AG04450 (cell line): Measurements from ENCODE around the gene SV2B. TPM values are rescaled to one million over a fixed set of nuclear protein-coding genes. Genes with fewer than 3 reads are reported as not detected.

ENCODE experiments used
- CTCF ChIA-PET: fragments of 300-600, 350-600 bp; formaldehyde crosslinking; extraction: SDS; loops from one replicate; lab custom pipeline; 2022; ENCODE audit warnings: antibody characterized with exemption, inconsistent platforms; lab: Charles Lee
- POLR2A ChIA-PET: fragments of 350-600 bp; formaldehyde crosslinking; extraction: SDS; loops from one replicate; lab custom pipeline; 2021; ENCODE audit warnings: antibody characterized with exemption, inconsistent platforms; lab: Yijun Ruan, JAX
- DNase-seq: peaks from one replicate; pipeline ENCODE4 v3.0.0-alpha.2; 2011; ENCODE audit warnings: low read depth, low spot score
- H3K27ac ChIP-seq: one replicate; pipeline ENCODE4 v1.5.1; 2012; ENCODE audit warnings: low read depth, low read length, control low read depth
- H3K27me3 ChIP-seq: one replicate; pipeline ENCODE4 v1.6.0; 2012; ENCODE audit warnings: low read length; ENCODE audit not compliant: control insufficient read depth, insufficient read depth
- H3K4me3 ChIP-seq: 2 replicates; pipeline ENCODE4 v1.5.1; 2011; ENCODE audit warnings: mild to moderate bottlenecking, low read depth, low read length, control low read depth
- H3K9me3 ChIP-seq: 2 replicates; pipeline ENCODE4 v1.5.1; 2012; ENCODE audit warnings: low read length; ENCODE audit not compliant: control insufficient read depth, insufficient read depth
- polyA plus RNA-seq: library from polyadenylated mRNA; depleted of rRNA; stranded (reverse); fragments of >200 nt; gene quantifications from 2 replicates; pipeline ENCODE4 v1.2.3, GENCODE V29; 2011
- TF ChIP-seq, protein P1 (sequence below): IDR thresholded peaks from 2 replicates; pipeline ENCODE4 v1.5.1; 2011; ENCODE audit warnings: low read depth, low read length, control low read depth, inconsistent platforms

The SV2B gene
- polyA plus RNA-seq, 1 experiment: not detected

GRCh38 chr15:91281947-91282346 is 181.9 kb downstream of the SV2B start:
- DNase-seq: no peak
- ChIA-PET POLR2A (no interaction called here), CTCF (interaction anchor here (1.7 kb wide), 1 partner anchor 10 kb away, joined by 10 read pairs; no protein-coding TSS in a partner anchor)
- Histone ChIP-seq H3K4me3 (no peak overlapping the region), H3K9me3 (no peaks in the 10 kb centered on the region), H3K27me3 (no peaks in the 10 kb centered on the region), H3K27ac (no peak overlapping the region)
- TF ChIP-seq, protein P1, sequence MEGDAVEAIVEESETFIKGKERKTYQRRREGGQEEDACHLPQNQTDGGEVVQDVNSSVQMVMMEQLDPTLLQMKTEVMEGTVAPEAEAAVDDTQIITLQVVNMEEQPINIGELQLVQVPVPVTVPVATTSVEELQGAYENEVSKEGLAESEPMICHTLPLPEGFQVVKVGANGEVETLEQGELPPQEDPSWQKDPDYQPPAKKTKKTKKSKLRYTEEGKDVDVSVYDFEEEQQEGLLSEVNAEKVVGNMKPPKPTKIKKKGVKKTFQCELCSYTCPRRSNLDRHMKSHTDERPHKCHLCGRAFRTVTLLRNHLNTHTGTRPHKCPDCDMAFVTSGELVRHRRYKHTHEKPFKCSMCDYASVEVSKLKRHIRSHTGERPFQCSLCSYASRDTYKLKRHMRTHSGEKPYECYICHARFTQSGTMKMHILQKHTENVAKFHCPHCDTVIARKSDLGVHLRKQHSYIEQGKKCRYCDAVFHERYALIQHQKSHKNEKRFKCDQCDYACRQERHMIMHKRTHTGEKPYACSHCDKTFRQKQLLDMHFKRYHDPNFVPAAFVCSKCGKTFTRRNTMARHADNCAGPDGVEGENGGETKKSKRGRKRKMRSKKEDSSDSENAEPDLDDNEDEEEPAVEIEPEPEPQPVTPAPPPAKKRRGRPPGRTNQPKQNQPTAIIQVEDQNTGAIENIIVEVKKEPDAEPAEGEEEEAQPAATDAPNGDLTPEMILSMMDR: no peak

DNA sequence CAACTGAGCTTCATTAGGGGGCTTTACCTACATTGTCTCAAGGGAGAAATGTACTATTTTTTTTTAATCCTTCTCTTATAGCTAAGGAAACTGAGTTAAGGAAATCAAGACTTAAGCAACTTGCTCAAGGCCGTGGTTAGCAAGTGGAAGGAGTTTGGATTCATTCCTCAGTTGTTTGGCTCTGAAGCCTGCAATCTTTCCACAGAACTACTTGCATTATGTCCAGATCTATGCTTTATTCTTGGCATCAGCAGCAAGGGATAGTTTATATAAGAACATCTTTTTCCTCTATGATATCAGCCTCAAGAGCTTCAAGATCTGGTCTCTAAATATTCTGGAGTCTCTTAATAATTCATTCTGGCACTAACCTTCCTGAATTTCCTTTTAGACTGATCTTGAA is 182.4 kb downstream of the SV2B start:
- H3K27ac ChIP-seq: no peak overlapping the region
- H3K27me3 ChIP-seq: no peaks in the 10 kb centered on the region
- CTCF ChIA-PET: interaction anchor here (1.7 kb wide), 1 partner anchor 10 kb away, joined by 10 read pairs; no protein-coding TSS in a partner anchor
- H3K9me3 ChIP-seq: no peaks in the 10 kb centered on the region
- DNase-seq: no peak
- TF ChIP-seq, protein P1: no peak
- POLR2A ChIA-PET: no interaction called here
- no peak overlapping the region for H3K4me3 ChIP-seq

GRCh38 chr15:91283155-91283554 is 183.1 kb downstream of the SV2B start:
- ChIA-PET POLR2A (no interaction called here), CTCF (interaction anchor here (1.7 kb wide), 1 partner anchor 11 kb away, joined by 10 read pairs; no protein-coding TSS in a partner anchor)
- TF ChIP-seq, protein P1: no peak
- H3K9me3 ChIP-seq: no peaks in the 10 kb centered on the region
- no peak for DNase-seq
- no peak overlapping the region for H3K4me3 ChIP-seq
- no peak overlapping the region for H3K27ac ChIP-seq
- H3K27me3 ChIP-seq: no peaks in the 10 kb centered on the region

GRCh38 chr15:91284758-91285466 is 184.9 kb downstream of the SV2B start:
- Histone ChIP-seq H3K27ac (no peak overlapping the region), H3K4me3 (no peak overlapping the region), H3K9me3 (no peaks in the 10 kb centered on the region), H3K27me3 (no peaks in the 10 kb centered on the region)
- CTCF ChIA-PET: interaction anchor here (2.3 kb wide), 1 partner anchor 13 kb away, joined by 8 read pairs; no protein-coding TSS in a partner anchor
- POLR2A ChIA-PET: no interaction called here
- TF ChIP-seq, protein P1: no peak
- DNase-seq: no peak

DNA sequence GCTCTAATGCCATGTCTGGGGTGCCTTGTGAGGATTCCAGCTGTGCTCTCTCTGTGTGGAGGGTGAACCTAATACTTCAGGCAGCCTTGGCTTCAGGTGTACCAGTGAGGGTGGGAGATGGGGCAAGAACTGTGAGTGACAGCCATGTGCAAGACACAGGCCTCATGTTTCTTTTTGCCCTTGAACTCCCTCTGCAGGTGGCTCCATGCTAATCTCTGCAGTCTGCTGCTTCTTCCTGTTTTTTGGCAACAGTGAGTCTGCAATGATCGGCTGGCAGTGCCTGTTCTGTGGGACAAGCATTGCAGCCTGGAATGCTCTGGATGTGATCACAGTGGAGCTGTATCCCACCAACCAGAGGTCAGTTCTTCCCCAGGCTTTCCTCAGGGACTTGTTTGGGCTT is 189.3 kb downstream of the SV2B start:
- Histone ChIP-seq H3K27ac (no peak overlapping the region), H3K27me3 (no peaks in the 10 kb centered on the region), H3K4me3 (no peak overlapping the region), H3K9me3 (no peaks in the 10 kb centered on the region)
- TF ChIP-seq, protein P1: no peak
- CTCF ChIA-PET: no interaction called here
- no peak for DNase-seq
- POLR2A ChIA-PET: no interaction called here
